HG03565 (cell line): ENCODE results near the gene SLC1A5.
"Not testable (repeated sequence)": the region's sequence is repeated elsewhere in the genome, so short reads cannot be mapped to it uniquely, and the experiment has no call there.

Source experiments
- ATAC-seq: cut with Tn5 transposase; IDR thresholded peaks from one replicate; pipeline ENCODE4 v1.9.1; 2021; ENCODE audit warnings: mild to moderate bottlenecking, moderate library complexity; ENCODE audit not compliant: unreplicated experiment

Gene SLC1A5

DNA sequence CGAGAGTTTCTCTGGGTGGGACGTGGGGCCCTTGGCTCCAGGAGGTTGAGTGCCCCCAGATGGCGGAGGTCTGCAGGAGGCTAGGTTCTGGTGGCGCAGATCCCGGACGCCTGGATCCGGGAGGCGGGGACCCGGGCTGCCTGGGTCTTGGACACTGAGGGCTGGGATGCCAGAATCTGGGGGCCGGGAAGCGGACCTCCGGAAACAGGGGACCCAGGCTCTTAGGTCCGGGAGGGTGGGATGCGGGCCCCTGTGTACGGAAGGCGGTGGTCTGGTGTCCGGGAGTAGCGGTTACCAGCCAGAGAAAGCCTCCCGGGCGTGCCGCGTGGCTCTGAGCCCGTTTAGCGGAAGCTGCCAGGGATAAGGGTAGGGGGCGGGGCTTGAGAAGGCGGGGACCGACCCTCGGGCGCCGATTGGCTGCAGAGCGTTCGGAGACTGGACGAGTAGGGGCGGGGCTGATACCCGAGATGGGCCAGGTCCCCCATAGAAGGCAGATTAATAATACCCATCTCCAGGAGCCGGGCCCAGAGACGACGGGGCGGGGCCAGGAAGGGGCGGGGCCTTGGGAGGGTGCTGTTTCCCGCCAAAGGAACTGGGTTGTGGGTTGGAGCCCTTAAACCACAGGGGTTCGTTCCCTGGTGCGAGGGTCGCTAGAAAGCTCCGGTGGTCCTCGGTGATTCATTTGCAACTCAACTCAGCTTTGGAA, at the start of gene SLC1A5:
SLC1A5 (minus strand) TSS at position 333 of the 706 bp plus-strand sequence. CDS start 629 bp downstream, outside the sequence.
- ATAC-seq: peak; percentile 43

DNA sequence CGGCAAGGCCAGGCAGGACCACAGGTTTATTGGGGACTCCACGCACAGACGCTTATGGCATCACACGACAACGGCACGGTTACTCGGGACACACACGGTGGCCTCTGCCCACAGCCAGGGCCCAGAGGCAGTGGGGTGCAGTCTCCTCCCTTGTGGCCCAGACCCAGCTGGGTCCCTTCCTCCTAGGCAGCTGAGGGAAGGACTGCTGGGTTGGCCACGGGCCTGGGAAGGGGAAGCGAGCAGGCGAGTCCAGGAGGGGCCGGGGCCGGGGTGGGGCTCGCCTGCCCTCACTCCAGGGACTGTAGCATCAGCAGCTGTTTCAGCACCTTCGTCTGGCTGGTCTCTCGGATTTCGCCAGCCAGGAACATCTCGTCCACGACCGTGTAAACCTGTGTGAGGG, 49.8 kb upstream of the SLC1A5 start:
- ATAC-seq: no peak

DNA sequence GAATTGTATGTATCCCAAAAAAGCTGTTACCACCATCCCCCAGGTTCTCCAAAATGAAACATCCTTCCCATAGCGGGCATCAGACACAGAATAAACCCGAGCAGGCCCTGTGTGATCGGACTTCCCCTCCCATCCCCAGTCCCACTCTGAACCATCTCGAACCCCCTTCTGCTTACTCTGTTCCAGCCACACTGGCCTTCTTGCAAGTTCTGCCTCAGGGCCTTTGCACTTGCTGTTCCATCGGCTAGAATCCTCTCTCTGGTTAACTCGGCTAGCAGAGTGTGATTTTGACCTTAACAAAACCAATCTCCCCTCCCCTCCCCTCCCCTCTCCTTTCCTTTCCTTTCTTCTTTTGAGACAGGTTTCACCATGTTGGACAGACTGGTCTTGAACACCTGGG, 46.6 kb upstream of the SLC1A5 start:
- ATAC-seq: no peak

DNA sequence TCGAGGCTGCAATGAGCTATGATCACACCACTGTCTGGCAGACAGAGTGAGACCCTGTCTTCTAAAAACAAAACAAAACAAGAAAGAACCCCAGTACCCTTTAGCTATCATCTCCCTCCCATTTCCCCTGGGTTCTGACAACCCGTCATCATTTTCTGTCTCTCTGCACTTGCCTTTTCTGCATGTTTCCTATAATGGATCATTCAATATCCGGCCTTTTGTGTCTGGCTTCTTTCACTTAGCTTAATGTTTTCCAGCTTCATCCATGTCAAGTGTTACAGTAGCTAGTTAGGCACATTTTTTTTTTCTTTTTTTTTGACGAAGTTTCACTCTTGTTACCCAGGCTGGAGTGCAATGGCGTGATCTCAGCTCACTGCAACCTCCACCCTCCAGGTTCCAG, 45.7 kb upstream of the SLC1A5 start:
- ATAC-seq: no peak

DNA sequence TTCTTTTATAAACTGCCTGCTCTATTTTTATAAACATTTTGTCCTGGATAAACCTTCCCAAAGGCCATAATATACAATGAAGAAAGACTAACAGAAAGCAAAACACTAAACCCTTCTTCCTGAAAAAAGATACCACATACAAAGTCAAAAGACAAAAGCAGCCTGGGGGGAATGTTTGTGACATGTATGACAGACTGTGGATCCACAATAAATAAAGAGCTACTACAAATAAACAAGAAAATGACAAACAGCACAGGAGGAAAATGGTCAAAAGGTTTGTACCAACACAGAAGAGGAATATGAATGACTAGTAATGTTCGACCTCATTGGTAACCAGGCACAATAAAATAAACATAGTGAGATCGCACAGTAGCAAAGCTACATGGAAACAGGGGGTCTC, 42.5 kb upstream of the SLC1A5 start:
- no peak for ATAC-seq

DNA sequence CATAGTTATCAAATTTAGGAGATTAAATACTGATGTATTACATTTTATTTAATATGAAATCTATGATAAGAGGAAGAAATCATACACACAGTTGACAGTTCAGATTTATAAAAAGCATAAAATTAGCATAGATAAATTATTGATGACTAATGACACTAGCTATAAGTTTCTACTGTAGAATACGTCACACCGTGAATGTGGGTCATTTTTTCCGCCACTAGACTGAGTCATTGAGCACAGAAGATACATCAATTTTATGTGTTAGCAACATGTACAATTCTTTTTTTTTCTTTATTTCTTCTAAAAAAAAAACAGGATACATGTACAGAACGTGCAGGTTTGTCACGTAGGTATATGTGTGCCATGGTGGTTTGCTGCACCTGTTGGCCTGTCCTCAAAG, 40.1 kb upstream of the SLC1A5 start:
- ATAC-seq: no peak

DNA sequence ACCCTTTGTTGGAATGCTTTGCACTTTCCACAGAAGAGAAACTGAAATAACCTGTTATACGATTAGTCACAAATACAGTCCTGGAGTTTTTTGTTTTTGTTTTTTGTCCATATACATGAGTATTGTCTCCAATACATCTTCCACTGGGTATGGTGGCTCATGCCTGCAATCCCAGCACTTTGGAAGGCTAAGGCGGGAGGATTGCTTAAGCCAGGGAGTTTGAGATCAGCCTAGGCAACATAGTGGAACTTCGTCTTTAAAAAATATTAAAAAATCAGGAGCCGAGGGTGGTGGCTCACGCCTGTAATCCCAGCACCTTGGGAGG, 37.3 kb upstream of the SLC1A5 start:
- ATAC-seq: no peak

DNA sequence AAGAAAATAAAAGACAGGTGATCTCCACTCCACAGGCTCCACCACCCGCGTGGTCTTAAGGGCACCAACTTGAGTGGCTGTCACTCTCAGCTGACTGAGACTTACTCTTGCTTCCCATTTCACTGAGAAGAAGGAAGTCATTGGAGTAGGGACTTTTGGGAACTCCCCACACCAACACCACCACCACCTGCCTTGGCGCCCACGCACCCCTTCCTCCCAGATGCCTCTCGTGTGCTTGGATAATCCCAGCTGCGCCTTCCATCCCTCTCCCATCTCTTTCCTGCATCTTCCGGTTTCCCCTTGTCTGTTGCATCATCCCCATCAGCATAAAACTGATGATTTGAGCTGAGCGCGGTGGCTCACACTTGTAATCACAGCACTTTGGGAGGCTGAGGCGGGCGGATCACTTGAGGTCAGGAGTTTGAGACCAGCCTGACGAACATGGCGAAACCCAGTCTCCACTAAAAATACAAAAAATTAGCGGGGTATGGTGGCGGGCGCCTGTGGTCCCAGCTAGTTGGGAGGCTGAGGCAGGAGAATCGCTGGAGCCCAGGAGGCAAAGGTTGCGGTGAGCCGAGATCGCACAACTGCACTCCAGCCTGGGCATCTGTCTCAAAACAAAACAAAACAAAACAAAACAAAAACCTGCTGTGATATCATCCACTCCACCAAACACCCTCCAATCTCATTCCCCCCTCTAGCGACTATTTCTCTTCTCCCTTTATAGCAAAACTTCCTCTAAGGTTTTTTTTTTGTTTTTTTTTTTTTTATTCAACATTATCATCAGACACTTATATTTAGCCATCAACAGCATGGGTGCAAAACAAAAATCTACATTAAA, 36.7 kb upstream of the SLC1A5 start:
- ATAC-seq: no peak

DNA sequence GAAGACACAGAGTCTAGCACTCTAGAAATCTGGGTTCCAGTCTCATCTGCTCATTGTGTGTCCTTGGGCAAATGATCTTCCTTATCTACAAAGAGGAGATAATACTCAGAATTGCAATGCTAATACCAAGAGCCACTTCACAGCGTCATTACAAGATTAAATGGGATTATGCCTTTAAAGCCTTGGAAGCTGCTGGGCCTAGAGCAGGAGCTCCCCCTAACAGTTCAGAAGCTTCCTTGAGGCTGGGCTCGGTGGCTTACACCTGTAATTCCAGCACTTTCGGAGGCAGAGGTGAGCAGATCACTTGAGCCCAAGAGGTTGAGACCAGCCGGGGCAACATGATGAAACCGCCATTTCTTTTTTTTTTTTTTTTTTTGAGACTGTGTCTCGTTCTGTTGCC, 34.7 kb upstream of the SLC1A5 start:
- no peak for ATAC-seq

DNA sequence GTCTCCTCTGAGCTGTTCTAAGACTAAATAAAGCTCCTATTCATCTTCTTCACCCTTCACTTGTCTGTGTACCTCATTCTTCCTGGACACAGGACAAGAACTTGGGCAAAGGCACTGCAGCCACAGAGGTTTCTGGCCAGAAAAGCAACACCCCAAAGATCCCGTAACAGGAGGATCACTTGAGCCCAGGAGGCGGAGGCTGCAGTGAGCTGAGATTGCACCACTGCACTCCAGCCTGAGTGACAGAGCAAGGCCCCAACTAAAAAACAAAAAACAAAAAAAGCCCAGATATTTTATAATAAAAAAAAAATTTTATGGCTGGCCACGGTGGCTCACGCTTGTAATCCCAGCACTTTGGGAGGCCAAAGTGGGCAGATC, 34.0 kb upstream of the SLC1A5 start:
- ATAC-seq: not testable (repeated sequence)

DNA sequence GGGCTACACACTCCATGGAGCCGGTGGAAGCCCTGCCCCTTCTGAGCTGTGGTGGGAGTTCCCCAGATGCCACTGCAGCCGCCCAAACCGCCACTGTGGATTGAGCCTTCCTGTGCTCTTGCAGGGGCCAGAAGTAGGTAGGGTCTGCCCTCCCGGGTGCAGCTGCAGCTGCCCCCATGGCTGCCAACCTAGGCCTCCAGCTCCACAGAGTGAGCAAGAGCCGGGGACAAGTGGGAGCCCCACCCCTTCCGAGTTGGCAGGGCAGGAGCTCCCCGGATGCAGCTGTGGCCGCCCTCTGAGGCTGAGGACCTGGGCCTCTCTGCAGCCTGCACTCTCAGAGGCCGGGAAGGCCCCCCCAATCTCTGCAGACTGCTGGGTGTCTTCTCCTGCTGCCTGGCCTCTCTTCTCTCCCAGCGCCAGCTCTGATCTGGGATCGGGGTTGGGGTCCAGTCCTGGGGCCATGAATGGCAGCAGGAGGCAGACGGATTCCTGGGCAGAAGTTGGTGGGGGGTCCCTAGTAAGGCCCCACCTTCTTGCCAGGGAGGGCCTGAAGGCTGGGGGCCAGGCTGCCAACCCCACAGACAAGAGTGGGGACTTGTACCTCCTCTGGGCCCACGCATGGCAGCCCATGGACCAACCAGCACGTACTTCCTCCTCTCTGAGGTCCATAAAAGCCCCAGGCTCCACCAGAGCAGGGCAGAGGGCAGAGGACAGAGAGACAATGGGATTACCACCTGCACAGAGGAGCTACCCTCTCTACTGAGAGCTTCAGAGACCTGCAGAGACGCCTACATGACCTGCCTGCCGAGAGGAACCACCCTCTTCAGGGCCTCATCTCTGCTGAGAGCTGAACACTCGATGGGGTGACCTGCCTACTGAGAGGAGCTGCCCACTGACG, 33.4 kb upstream of the SLC1A5 start:
- no peak for ATAC-seq

DNA sequence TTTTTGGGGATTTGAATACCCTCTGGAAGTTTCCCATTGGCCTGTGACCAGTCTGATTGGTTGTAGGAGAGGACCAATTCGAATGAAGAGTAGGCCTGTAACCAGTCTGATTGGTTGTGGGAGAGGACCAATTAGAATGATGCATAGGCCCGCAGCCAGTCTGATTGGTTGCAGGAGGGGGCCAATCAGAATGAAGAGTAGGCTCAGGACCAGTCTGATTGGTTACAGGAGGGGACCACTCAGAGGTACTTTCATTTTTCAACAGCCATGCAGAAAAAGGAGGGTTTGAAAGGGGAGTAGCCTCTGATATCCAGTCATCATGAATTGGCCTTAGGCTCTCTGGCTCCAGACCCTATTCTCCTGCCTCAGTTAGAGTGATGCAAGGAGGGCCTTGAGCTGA, 30.4 kb upstream of the SLC1A5 start:
- no peak for ATAC-seq

DNA sequence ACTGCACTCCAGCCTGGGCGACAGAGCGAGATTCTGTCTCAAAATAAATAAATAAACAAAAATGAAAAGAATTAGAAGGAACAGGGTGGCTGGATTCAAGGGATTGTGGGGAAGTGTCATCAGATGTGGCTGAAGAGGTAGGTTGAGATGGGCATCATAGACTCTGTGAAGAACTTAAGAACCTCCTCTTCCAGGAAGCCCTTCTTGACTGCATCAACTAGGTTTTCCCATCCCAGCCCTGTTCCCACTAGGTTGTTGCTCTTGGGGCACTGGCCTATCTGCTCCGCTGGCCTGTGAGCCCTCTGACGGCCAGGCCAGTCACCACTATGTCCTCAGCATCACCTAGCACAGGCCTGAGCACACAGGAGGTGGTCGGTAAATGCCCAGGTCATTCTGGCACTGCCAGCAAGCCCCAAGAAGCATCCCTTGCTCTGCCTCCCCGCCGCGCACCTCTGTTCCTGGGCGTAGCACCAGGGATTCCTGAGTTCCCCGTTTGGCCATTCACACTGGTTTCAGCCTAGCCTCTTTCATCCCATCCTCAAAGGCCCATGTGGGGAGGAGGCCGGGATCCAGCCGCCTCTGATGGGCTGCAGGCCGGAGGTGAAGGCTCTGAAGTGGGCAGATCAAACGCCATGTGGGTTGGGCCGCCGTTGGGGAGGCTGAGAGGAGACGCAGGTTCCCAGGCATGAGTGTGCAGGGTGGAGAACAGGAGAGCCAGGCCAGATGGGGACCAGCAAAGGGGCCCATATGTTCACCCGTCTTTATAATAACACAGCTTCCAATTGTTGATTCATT, 27.6 kb upstream of the SLC1A5 start:
- ATAC-seq: no peak

DNA sequence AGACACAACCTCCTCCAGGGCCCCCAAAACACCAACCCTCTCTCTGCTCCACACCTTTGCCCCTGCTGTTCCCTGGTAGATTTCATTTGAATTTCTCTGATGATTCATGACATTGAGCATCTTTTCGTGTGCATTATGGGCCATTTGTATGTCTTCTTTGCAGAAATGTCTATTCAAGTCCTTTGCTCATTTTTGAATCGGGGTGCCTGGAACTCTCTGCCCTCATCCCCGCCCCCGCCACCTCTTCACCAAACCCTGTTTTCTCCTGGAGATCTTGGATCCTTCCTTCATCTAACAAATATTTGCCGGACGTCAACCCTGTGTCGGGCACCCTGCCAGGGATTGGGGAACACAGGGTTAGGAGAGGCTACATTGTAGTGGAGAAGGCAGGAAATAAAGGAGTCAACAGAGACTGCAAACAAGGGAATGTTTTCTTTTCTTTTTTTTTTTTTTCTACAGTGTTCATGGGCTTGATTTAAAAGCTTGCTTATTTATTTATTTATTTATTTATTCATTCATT, 25.5 kb upstream of the SLC1A5 start:
- no peak for ATAC-seq

DNA sequence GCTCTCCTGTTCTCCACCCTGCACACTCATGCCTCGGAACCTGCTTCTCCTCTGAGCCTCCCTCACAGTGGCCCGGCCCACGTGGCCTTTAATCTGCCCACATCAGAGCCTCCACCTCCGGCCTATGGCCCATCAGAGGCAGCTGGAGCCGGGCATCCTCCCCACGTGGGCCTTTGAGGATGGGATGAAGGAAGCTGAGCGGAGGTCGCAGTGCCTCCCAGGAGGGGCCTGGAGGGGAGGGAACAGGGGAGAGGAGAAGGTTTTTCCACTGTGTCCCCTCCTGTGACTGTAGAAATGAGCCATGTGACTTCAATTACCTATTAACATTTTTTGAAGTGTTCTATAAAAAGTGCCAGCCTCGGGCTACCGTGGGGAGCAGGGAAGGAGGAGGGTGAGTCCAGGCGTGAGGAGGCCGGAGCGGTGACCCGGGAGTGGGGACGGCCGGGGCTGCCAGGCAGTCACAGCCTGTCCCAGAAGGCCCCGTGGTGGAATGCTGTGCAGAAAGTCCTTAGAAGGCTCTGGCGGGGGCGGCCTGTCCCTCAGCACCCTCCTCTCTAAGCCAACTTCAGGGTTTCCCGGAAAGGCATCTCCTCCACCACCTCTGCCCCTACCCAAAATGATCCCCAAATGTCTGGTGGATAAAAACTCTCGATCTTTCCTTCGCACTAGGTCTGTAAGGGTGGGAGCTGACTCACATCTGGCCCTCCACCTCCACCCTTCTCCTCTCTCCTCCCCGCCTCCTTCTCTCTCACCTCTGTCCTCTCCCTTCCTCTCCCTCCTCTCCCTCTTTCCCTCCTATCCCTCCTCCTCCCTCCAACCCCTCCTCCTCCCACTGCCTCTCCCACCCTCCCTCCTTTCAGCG, 24.8 kb upstream of the SLC1A5 start:
- ATAC-seq: no peak

DNA sequence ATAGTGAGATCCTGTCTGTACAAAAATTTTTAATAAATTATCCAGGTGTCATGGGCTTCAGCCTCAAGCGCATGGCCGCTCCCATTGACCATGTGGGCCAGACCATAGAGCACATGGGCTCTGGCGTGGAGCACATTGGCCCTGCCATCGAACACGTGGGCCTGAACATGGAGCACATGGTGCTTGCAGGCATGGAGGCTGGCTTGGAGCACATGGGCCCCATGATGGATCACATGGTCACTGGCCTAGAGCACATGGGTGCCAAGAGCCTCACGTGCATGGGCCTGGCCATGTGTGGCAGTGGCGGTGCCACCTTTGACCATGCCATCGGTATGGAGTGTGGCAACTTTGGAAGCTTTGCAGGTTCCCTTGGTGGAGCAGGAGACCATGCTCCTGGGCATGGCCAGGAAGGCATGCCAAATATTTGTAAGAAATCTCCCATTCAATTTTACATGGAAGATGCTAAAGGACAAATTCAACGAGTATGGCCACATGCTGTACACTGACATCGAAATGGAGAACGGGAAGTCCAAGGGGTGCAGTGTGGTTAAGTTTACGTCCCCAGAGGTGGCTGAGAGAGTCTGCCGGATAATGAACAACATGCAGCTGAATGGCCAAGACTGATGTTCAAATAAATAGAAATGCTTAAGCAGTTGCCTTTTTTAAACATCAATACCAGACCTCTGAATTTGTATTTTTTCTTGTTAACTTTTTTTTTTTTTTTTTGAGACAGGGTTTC, 21.3 kb upstream of the SLC1A5 start:
- ATAC-seq: no peak

DNA sequence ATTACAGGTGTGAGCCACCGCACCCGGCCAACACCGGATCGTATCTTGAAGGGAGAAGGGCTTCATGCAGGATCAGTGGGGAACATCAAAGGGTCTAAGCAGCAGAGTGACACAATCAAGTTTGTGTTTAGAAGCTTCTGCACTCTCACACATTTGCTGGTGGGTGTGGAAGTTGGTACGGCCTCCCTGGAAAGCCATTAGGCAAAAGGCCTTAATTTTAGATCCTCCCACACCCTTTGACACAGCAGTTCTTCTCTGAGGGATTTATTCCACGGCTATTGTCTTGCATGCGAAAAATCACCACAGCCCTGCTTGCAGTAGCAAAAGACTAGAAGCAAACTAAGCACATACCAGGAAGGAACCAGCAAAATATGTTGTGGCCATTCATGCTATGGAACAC, 18.3 kb upstream of the SLC1A5 start:
- no peak for ATAC-seq

DNA sequence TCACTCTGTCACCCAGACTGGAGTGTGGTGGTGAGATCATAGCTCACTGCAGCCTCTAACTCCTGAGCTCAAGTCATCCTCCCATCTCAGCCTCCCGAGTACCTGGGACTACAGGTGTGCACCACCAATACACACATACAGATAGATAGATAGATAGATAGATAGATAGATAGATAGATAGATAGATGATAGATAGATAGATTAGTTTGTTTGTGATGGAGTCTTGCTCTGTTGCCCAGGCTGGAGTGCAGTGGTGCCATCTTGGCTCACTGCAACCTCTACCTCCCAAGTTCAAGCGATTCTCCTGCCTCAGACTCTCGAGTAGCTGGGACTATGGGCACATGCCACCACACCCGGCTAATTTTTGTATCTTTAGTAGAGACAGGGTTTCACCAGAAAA, 16.0 kb upstream of the SLC1A5 start:
- not testable (repeated sequence) for ATAC-seq

DNA sequence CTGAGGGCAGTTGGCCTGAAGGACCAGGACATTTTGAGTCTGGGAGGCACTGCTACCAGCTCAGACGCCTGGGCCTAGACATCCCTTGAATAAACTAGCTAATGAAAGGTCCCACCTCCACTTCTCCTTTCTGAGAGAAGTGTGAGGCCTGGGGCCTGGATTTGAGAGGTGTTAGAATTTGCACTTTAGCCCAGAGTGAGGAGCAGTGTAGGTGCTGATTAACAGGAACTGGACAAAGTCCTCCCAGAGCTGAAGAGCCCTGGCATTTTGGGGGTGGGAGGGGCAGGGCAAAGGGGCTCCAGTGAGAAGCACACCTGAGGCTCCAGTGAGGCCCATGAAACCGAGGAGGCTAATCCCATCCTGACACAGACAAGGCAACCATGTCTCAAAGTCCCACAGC, 15.2 kb upstream of the SLC1A5 start:
- no peak for ATAC-seq
